KOPT-K1 (cell line): ENCODE results near the gene ABCD4.
"Not testable (repeated sequence)": the region's sequence is repeated elsewhere in the genome, so short reads cannot be mapped to it uniquely, and the experiment has no call there.

Source experiments
- H3K27ac ChIP-seq: fragments of 200-600 bp; sonication (generic); 2 replicates; pipeline ENCODE4 v1.5.1; 2016; ENCODE audit warnings: antibody characterized with exemption, mild to moderate bottlenecking, low read depth, low read length; ENCODE audit not compliant: poor library complexity, severe bottlenecking
- H3K36me3 ChIP-seq: fragments of 200-600 bp; sonication (generic); 2 replicates; pipeline ENCODE4 v1.5.1; 2017; ENCODE audit warnings: antibody characterized with exemption, mild to moderate bottlenecking, low read length, moderate library complexity; ENCODE audit not compliant: insufficient read depth
- H3K9me3 ChIP-seq: fragments of 200-600 bp; sonication (generic); 2 replicates; pipeline ENCODE4 v1.5.1; 2017; ENCODE audit warnings: antibody characterized with exemption, low read length, mild to moderate bottlenecking; ENCODE audit not compliant: insufficient read depth, poor library complexity, severe bottlenecking

Gene ABCD4

DNA sequence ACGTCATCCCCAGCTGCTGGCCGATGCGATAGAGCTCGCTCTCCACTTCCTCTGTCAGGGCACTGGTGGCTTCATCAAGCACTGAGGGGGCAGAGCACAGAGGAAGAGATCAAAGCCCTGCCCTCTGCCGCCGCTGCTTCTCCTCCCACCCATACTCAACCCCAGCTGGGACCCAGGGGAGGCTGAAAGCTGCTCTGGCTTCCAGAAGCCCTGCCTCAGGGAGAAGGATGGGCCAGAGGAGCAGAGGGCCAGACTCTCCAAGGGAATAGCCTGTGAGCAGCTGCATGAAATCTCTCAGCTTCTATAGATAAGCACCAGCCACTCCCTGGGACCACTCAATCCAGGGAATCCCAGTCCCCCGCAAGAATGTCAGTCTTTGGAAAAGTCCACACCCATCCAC is 16.0 kb downstream of the ABCD4 start:
- H3K9me3 ChIP-seq = no peaks in the 10 kb centered on the region
- H3K36me3 ChIP-seq = peaks cover 83% of the 10 kb centered on the region
- H3K27ac ChIP-seq = no peak overlapping the region

DNA sequence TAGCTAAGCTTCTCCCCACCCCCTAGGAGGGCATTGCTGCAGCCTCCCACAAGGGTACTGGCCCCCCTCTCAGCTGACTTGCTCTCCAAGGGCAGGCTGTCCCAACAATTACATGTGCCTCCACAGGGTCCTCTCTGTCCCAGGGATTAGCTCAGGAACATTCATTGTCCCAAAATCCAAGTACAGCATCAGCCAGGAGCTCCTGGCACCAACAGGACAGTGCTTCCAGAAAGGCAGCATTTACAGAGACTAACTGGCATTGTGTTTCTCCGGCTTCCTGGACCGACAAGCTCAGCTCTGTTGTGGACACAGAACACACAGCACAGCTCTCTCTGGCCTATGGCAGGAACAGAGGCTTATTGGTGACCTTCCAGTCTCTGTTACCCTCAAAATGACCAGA is 21.7 kb downstream of the ABCD4 start:
- H3K9me3 ChIP-seq = no peaks in the 10 kb centered on the region
- no peak overlapping the region for H3K27ac ChIP-seq
- peaks cover 28% of the 10 kb centered on the region; the same call in 1 of the 2 replicates for H3K36me3 ChIP-seq

DNA sequence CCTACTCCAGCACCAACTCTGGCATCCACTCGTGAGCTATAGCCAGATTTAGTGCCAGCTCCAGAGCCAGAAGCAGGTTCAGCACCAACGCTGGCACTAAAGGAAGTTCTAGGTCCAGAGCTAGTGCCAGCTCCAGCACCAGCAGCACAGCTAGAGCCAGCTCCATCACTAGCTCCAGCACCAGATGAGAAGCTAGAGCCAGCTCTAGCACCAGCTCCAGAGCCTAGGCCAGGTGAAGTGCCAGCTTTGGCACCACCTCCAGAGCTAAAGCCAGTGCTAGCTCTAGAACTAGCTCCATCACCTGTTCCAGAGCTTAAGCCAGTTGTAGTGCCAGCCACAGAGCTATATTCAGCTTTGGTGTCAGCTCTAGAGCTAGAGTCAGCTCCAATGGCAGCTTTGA is 24.7 kb downstream of the ABCD4 start:
- Histone ChIP-seq H3K36me3 (peaks cover 4% of the 10 kb centered on the region; the same call in 1 of the 2 replicates), H3K27ac (no peak overlapping the region), H3K9me3 (no peaks in the 10 kb centered on the region)

DNA sequence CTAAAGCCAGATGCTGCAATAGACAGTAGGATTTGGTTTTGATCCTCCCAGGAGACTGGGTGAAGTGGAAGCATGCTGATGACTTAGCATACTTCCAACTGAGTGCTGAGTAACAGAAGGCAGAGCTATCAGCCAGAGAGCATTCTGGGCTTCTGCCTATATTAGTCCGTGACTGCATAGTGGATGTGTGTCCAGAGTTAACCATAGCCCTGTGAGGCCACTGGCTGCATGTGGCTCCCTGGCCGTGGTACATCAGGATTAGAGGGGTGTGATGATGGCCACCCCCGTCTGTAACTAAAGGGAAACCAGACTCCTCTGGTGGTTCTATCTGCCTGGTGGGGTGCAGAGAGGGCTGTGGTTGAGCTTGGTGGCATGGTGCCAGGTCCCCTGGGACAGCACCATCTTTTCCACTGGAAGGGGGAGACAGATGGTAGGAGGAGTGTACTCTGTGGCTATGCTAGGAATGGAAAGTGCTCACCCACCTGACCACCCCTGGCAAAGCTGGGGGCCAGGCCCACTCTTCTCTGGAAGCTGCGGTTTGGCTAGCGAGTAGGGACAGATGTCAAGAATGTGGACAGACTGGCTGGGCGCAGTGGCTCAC is 27.4 kb downstream of the ABCD4 start:
- Histone ChIP-seq H3K9me3 (no peaks in the 10 kb centered on the region), H3K27ac (no peak overlapping the region), H3K36me3 (no peaks in the 10 kb centered on the region)

DNA sequence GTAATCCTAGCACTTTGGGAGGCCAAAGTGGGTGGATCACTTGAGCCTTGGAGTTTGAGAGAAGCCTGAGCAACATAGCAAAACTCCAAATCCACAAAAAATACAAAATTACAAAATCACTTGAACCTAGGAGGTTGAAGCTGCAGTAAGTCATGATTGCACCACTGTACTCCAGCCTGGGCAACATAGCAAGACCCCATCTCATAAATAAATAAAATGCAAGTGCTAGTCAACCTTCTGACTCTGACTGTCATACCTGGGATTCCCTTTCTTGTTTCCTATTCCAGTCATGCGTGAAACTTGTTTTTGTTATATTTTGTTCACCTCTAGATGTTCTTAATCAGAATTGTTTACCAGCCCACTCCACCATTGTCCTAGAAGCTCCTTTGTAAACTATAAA is 31.4 kb downstream of the ABCD4 start:
- Histone ChIP-seq H3K9me3 (no peaks in the 10 kb centered on the region), H3K27ac (no peak overlapping the region), H3K36me3 (no peaks in the 10 kb centered on the region)

DNA sequence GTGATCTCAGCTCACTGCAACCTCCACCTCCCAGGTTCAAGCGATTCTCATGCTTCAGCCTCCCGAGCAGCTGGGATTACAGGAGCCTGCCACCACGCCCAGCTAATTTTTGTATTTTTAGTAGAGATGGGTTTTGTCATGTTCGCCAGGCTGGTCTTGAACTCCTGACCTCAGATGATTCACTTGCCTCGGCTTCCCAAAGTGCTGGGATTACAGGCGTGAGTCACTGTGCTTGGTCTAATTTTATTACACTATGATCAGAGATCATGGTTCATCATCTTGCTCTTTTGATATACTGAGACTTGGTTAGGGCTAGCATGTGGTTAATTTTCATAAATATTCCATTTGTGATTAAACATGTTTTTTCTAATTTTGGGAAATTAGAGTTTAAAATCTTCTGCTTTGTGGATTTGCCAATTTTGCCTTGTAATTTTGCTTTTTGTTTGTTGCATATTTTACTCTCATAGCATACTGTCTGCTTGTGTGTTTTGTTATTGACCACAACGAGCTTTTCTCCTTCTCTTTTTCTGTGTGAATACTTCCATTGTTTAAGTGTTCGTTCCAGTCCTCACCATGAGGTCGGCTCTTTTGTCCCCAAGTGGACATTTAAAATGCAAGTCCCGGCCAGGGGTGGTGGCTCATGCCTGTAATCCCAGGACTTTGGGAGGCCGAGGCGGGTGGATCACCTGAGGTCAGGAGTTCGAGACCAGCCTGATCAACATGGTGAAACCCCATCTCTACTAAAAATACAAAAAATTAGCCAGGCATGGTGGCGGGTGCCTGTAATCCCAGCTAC is 32.2 kb downstream of the ABCD4 start:
- H3K27ac ChIP-seq, H3K36me3 ChIP-seq, H3K9me3 ChIP-seq: not testable (repeated sequence)

DNA sequence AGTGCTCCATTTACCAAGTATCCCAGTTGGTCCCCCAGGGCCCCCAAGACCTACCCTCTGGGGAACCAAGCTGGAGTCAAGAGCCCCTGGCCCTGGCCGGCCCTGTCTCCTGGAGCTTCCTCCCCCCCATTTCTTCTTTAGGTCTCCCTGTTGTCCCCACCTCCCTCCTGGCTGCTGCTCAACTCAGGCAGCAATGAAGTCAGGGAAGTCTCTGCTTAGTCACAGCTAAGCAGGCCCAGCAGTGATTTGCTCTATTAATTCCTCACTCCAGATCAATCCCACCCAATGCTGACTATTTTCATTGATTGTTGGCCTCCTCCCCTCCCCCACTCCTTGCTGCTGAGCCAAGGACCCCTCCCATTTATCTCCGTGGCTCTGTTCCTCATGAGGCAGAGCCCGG is 35.1 kb downstream of the ABCD4 start:
- H3K27ac ChIP-seq = no peak overlapping the region
- no peaks in the 10 kb centered on the region for H3K9me3 ChIP-seq
- H3K36me3 ChIP-seq = no peaks in the 10 kb centered on the region

DNA sequence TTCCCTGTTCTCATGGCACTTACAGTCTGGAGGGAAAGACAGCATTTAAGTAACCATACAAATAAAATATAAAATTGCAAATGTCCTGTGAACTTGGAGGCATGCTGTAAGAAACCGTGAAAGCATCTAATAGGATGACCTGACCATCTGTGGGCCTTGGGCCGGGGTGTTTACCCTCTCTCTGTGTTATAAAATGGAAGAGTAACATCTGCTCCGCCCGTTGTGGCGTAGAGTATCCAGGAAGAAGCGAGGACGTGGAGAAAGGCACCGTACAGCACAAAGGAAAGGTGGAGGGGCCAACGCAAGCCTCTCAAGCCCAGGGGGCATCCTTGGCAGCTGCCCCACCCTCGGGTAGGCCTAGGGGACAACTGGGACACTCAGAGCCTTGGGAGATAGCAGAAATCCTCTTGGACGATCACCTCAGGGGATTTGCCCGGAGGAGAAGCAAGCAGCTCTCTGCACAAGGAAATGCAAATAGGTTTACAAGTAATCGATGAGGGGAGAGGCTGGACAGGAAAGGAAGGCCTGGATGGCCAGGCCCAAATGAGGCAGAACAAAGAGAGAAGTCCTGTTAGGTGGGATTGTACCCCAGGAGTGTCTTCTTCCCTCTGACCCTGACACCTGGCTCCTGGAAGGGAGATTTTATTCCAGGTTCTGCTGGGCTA is 37.3 kb downstream of the ABCD4 start:
- H3K9me3 ChIP-seq = no peaks in the 10 kb centered on the region
- H3K27ac ChIP-seq = no peak overlapping the region
- H3K36me3 ChIP-seq = no peaks in the 10 kb centered on the region

DNA sequence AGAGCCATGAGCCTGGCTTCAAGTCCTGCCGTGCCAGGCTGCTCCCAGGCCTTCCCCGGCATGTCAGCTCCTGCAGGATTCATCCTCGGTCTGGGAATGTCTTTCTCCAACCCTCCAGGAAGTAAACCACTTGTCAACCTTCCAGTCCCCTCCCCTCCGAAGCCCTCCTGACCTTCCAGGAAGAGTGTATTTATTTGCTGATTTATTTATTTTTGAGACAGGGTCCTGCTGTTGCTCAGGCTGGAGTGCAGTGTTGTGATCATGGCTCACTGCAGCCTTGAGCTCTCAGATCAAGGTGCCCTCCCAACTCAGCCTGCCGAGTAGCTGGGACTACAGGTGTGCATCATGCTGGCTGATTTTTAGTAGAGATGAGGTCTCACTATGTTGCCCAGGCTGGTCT is 38.8 kb downstream of the ABCD4 start:
- H3K36me3 ChIP-seq = no peaks in the 10 kb centered on the region

DNA sequence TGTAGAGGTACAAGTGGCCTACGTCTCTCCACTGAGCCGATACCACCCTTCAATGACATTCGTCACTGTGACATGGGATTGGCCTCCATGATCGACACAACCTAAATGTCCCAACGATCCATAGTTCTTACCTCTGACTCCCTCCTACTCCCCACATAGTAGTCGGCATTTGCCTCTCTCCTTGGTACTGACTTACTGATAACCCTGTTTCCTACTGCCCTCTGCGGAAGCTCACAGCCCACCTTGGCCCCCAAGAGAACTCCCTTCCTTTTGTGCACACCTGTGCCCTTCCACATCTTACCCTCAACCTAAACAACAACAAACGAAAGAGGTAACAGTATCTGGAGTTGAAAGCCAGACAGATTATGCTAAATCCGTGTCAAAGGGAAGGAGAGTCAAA is 39.6 kb downstream of the ABCD4 start:
- H3K9me3 ChIP-seq = no peaks in the 10 kb centered on the region
- H3K27ac ChIP-seq = no peak overlapping the region
- no peaks in the 10 kb centered on the region for H3K36me3 ChIP-seq

More for the DNA sequence above, 38.8 kb downstream of the ABCD4 start:
- Histone ChIP-seq H3K9me3 (no peaks in the 10 kb centered on the region), H3K27ac (no peak overlapping the region)

DNA sequence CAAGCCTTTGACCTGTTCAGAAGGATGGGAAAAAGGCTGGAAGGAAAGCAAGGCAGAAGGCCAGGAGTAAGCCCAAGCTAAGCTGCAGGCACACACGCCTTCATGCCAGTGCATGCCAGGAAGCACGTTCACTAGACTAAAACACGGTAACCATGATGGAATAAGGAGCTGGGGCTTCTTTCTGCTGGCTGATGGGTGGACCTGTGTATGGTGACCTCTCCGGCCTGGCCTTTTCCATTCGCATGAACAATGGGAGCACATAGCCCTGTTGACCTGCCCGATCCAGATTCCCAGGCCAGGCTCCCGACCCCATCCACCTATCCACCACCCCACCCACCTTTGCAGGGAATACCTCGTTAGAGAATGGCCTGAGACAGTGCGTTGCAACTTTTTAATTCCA is 40.7 kb downstream of the ABCD4 start:
- H3K9me3 ChIP-seq = no peaks in the 10 kb centered on the region
- no peaks in the 10 kb centered on the region for H3K36me3 ChIP-seq
- H3K27ac ChIP-seq = no peak overlapping the region

DNA sequence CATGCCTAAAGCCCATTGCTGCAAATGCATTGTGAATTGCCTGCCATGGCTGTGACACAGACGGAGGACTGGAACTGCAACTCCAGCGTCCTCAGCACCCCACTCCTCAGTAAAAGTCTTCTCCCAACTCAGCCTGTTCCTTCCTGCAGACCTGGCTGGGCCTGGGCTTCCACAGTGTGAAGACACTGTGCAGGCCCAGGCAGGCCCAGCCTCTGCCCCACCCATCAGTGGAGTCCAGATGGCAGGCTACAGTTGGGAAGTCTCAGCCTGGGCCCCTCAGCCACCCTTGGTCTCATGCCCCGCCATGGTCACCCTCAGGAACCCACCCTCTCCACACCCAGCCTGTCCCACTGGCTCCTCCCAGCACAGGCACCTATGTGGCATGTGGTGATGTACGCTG is 41.4 kb downstream of the ABCD4 start:
- Histone ChIP-seq H3K27ac (no peak overlapping the region), H3K9me3 (no peaks in the 10 kb centered on the region), H3K36me3 (no peaks in the 10 kb centered on the region)

DNA sequence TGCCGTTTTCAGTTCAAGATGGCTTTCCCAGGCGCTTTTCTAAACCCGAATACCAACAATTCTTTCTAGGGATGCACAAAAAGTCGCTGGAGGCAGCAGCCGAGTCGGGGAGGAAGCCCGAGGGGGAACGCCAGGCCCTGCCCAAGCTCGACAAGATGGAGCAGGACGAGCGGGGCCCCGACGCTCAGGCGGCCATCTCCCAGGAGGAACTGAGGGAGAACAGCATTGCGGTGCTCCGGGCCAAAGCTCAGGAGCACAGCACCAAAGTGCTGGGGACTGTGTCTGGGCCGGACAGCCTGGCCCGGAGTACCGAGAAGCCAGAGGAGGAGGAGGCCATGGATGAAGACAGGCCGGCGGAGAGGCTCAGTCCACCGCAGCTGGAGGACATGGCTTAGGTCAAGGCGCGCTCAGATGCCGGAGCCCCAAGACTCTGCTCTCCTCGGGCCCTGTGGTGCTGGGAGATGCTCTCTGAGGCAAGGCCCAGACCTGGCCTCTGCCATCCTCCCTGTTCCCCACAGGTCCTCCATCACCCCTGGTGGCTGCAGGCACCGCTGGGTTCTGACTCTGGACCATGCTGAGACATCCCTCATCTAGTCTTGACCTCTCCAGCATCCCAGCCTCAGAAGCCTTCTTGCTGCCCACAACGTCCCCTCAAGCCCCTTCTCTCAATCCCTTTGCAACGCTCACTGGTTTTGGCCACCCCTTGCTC is 42.1 kb downstream of the ABCD4 start:
- no peak overlapping the region for H3K27ac ChIP-seq
- no peaks in the 10 kb centered on the region for H3K9me3 ChIP-seq
- H3K36me3 ChIP-seq = no peaks in the 10 kb centered on the region

DNA sequence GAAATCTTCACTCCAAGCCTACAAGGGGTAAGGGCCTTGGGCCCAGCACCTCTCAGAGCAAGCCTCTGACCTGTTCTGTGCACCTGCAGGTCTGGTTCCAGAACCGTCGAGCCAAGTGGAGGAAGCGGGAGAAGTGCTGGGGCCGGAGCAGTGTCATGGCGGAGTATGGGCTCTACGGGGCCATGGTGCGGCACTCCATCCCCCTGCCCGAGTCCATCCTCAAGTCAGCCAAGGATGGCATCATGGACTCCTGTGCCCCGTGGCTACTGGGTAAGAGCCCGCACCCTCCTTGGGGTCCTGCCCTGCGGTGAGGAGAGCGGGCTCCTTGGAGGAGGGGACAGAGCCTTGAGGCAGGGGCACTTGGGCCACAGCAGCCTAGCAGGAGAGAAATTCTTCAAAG is 43.2 kb downstream of the ABCD4 start:
- Histone ChIP-seq H3K36me3 (no peaks in the 10 kb centered on the region), H3K9me3 (no peaks in the 10 kb centered on the region), H3K27ac (no peak overlapping the region)

DNA sequence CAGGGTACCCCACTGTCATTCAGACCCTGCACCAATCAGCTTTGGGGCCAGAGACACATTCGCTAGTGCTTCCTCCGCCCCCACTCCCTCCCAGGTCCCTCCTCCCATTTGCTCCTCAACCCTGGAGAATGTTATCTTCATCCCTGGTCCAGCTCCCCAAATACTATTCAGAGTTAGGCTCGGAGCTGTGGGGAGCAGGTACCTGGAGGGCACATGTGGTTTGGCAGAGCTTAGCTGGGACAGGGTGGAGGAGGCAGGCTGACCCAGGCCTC is 44.0 kb downstream of the ABCD4 start:
- H3K9me3 ChIP-seq = no peaks in the 10 kb centered on the region
- no peak overlapping the region for H3K27ac ChIP-seq
- H3K36me3 ChIP-seq = no peaks in the 10 kb centered on the region
